Measurements from ENCODE around the gene AKAP12.
A peak's percentile ranks its signal among the peaks of the same experiment; 100 is the strongest.

The AKAP12 gene, protein sequence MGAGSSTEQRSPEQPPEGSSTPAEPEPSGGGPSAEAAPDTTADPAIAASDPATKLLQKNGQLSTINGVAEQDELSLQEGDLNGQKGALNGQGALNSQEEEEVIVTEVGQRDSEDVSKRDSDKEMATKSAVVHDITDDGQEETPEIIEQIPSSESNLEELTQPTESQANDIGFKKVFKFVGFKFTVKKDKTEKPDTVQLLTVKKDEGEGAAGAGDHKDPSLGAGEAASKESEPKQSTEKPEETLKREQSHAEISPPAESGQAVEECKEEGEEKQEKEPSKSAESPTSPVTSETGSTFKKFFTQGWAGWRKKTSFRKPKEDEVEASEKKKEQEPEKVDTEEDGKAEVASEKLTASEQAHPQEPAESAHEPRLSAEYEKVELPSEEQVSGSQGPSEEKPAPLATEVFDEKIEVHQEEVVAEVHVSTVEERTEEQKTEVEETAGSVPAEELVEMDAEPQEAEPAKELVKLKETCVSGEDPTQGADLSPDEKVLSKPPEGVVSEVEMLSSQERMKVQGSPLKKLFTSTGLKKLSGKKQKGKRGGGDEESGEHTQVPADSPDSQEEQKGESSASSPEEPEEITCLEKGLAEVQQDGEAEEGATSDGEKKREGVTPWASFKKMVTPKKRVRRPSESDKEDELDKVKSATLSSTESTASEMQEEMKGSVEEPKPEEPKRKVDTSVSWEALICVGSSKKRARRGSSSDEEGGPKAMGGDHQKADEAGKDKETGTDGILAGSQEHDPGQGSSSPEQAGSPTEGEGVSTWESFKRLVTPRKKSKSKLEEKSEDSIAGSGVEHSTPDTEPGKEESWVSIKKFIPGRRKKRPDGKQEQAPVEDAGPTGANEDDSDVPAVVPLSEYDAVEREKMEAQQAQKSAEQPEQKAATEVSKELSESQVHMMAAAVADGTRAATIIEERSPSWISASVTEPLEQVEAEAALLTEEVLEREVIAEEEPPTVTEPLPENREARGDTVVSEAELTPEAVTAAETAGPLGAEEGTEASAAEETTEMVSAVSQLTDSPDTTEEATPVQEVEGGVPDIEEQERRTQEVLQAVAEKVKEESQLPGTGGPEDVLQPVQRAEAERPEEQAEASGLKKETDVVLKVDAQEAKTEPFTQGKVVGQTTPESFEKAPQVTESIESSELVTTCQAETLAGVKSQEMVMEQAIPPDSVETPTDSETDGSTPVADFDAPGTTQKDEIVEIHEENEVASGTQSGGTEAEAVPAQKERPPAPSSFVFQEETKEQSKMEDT (N-terminal part only)

DNA sequence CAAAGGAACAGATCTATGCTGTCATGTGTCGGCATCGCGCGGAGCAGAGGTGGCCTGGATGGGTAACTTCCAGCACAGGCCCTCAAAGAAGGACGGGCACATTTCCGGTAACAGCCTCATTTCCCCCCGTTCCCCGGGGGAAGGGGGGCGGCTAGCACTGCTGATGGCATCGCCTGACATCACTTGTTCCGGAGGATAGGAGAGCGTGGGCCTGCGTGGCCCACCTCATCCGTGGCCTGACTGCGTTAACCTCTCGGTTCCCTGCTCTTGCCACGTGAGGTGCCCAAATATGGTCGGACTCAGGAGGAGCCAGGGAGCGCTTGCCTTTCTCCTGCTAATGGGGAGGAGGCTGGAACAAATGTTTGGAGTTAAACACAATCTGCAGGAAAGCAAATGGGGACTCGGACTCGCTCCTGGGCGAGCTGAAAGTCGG is at the start of gene AKAP12:
AKAP12 (plus strand) TSS at position 365 of the 433 bp plus-strand sequence. CDS start 596 bp downstream, outside the sequence.
- peak in 1 of 2 donors; percentile 1 for DNase-seq

DNA sequence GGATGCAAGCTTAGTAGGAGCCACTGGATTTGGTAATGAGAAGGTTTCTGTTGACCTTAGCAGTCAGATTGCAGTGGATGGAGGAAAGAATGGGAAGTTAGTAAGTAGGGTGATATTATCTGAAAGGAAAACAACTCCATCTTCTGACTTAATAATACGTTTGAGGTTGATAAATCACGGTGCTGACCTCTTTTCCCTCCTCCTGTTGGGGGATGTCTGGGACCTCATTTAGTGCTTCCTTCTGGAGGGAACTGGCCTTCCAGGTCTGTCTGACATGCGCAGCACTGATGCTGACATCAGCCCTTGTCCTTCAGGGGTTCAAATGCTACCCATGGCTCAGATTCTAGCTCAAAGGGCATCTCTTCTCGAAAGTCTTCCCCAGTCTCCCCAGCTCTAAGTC is 48.2 kb upstream of the AKAP12 start:
- no peak for DNase-seq

DNA sequence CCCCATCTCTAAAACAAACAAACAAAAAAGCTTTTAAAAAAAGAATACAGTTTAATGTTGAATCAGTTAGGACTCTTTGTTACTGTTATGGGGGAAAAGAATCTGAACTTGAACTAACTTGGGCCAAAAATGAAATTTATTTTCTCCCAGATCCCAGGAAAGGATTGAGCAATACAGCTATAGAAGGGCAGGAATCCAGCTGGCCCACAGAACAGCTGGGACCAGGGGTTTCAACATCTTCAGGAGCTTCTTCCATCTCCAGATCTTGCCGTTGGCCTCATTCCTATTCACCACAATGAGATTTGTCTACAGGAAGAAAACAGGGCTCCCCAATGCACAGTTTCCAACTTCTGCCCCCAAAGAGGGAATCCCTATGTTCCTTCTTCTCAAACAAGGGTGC is 43.2 kb upstream of the AKAP12 start:
- no peak for DNase-seq

DNA sequence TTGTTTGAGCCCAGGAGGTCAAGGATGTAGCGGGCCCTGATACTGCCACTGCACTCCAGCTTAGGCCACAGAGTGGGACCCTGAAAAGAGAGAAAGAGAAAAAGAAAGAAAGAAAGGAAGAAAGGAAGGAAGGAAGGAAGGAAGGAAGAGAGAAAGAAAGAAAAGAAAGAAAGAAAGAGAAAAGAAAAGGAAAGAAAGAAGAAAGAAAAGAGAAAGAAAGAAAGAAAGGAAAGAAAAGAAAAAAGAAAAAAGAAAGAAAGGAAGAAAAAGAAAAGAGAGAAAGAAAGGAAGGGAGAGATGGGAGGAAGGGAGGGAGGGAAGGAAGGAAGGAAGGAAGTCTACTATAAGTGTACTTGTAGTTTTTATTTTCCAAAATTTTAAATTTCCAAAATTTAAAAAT is 42.2 kb upstream of the AKAP12 start:
- DNase-seq: no peak

DNA sequence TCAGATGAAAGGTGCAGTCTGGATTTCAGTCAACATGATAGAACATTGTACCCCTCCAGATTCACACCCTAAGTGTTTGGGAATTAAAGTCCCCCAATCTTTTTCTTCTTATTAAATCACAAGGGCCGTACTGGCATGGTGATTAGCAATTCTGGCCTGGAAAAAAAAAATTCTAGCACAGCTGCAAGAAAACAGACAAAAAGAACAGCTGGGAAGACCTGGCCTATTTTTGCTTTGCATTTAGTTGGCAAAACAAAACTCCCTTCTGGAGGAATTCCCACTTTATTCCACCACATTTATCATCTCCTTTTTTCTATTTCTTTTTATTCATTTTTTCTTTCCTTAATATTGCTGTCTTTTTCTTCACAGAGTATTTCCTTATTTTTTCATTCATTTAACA is 39.8 kb upstream of the AKAP12 start:
- DNase-seq: no peak

DNA sequence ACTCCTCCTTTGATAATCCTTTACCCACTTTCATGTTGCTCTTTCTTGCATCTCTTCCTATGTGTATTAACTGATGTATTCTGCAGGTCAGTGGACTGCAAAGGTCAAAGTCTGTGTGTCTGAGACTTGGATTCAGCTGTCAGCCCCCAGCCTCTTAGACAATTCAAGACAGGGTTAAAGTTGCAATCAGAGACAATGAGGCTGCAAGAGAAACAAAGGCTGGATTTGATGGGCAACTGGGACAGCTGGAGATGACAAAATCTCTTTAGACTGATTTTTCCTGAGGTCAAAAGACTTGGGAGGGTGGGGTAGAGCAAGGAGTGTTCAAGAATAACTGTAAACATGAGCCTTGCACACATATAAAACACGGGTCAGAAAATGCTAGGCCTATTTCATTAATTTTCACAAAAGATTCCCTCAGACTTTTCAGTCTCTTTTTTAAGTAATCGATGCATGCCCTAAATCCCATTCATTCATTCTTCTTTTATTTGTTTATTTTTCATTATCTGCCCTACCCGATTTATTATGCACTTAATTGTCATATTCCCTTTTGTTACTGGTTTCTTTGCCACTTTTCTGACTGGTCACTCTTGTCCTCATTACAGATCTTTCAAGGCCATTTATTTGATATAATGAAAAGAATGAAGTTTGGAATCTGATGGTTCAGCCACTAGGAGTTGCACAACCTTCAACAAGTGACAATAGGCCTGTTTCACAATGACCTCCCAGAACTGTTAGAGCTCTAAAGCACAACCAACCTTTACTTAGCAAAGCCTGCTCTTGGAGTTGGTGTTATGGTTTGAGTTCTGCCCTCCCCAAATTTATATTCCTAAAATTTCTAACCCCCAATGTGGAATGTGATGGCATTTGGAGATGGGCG is 33.8 kb upstream of the AKAP12 start:
- DNase-seq: no peak

DNA sequence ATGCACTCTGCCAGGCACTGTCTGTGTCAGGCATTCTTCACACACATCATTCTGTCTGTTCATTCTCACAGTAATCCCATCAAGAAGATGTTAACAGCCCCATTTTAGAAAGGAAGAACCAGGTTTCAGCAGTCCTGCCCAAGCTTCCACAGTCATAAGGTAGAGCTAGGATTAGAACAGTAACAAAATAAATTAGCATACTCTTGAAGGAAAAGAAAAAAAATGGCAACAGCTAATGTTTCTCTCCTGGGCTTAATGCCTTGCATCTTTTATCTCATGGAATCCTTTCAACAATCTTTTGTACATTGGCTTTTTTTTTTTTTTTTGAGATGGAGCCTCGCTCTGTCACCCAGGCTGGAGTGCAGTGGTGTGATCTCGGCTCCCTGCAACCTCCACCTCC is 32.1 kb upstream of the AKAP12 start:
- no peak for DNase-seq

DNA sequence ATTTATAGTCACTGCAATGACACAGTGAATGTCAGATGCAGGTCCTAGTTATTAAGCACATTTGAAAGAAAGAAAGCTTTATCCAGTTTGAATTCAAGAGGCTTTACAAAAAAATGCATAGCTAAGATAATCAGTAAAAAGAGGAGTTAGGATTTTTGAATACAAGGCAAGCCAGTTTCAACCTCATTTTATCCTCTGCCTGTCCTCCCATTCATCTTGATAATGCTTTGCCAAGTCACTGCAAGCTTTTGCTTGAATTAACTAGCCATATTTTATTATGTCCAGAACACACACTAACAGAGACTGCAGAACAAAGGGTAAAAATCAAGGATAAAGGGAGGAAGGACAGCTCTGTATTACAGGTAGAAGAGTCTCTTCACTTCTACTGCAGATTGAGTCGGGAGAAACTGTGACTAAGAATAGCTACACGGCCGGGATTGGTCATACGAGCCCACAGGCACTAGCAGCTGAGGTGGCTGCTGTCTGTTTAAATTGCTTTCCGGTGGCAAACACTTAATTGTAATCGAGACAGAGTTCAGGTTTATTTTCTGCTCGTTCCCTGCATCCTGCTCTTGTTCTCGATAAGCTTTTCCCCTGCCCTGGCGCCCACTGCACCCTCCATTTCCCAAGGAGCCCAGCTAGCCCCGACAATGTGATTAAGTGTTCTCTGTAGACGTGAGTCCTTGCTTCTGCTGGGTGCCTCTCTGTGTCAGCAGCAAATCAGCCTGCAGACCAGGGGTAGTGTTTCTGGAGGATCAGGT is 30.5 kb upstream of the AKAP12 start:
- DNase-seq: no peak

DNA sequence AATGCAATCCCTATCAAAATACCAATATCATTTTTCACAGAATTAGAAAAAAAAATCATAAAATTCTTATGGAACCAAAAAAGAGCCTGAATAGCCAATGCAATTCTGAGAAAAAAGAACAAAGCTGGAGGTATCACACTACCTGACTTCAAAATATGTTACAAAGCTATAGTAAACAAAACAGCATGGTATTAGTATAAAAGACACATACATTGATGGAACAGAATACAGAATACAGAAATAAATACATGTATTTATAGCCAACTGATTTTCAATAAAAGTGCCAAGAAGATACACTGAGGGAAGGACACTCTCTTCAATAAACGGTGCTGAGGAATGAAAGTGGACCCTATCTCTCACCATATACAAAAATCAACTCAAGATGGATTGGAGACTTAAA is 28.7 kb upstream of the AKAP12 start:
- DNase-seq: no peak

DNA sequence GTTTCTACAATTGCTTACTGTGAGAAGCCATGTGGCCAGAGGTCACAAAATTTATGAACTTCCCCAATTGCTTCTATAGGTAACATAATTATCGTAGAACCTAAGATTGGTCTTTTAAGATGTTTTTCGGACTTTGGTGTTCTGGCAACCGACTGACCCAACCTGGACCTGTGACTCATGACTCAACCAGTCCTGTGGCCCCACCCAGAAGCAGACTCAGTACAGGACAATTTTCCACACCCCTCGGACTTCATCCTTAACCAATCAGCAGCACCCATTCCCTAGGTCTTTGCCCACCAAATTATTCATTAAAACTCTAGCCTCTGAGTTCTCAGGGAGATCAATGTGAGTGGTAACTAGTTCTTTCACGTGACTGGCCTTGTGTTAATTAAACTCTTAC is 26.4 kb upstream of the AKAP12 start:
- no peak for DNase-seq

DNA sequence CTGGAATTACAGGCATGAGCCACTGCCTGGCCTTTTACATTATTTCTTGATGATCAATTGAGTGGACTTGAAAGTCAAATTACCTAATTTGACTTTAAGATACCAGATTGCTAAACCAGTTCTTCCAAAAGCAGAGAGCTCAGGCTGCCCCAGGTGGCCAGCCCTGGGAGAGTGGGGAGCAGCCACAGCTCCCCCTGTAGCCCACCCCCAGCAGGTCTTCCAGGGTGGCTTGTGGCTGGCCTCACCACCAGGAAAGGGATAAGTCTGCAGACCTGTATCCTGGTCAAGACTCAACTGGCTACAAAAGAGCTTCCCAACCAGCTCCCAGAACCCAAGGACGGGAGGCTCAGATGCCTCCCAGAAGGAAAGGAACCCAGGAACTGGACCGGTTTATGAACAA is 23.8 kb upstream of the AKAP12 start:
- no peak for DNase-seq

DNA sequence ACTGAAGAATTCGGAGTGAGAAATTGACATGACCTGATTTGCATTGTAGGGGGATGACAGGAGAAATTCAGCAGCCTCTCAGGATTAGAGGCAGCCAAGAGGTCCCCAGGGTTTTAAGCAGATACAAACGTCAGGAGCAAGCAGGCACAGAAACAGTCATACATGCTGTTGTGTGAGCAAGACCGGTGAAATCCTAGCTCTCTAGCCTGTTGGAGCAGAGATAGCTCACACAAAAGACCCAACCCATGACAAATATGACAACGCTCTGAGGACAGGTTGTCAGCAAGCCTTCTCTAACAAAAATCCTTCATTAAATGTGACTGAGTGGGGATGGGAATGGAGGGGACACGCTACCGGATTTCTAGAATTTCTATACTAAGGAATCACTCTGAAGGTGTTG is 23.0 kb upstream of the AKAP12 start:
- DNase-seq: no peak

DNA sequence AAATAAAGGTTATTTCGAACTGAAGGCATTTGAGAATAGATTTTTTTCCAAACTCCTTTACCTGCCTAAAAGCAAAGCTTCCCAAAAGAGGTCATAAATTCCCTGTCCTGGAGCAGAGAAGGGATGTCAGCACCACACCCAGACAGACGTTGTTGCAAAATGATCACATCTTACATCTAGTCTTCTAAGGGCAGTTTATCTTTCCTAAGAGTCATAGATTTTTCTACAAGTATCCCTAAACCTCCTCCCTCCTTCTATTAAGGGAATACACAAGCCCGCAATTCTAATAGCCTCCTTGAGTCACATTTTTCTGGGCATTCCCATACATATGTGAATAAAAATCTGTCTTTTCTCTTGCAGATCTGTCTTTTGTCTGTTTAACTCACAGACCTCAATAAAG is 20.6 kb upstream of the AKAP12 start:
- no peak for DNase-seq

DNA sequence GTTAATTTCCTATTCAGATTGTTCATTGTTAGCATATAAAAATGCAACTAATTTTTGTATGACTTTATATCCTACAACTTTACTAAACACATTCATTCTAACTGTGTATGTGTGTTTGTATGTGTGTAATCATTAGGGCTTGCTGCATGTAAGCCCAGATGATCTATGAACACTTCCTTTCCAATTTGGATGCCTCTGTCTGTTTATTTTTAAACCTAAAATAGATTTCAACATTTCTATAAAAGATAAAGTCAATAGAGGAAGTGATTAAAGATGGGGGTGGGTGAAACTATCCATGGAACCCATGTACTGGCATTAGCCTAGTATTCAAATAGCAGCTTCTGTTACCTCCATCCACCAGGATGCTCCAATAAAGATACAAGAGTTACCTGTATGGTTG is 15.7 kb upstream of the AKAP12 start:
- no peak for DNase-seq

DNA sequence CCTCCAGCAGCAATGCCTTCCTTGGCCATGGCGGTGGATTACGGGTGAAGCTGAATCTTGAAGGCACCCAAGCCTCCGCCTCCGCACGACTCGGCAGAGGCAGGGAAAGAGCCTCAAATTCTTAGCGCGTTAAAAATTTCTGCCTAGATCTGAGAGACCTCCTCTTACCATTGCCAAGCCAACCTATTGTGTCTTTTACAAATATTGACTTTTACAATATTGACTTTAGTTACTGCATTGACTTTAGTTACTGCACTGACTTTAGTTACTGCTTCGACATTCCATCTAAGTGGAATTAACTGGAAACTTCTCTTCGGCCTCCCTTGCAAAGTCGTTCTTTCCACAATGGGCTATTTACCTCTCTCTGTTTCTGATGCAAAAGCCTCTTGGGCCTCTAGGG is 13.8 kb upstream of the AKAP12 start:
- no peak for DNase-seq

DNA sequence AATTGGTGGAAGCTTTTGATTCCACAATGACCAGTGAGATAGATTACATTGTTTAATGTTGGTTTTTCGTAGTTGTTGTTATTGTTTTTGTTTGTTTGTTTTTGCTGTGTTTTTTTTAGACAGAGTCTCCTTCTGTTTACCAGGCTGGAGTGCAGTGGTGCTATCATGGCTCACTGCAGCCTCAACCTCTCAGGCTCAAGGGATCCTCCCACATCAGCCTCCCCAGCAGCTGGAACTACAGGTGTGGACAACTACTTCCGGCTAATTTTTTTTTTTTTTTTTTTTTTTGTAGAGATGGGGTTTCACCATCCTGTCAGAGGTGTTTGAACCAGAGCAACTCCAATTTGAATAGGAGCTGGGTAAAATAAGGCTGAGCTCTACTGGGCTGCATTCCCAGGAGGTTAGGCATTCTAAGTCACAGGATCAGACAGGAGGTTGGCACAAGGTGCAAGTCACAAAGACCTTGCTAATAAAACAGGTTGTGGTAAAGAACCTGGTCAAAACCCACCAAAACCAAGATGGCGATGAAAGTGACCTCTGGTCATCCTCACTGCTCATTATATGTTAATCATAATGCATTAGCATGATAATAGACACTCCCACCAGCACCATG is 10.9 kb upstream of the AKAP12 start:
- no peak for DNase-seq

DNA sequence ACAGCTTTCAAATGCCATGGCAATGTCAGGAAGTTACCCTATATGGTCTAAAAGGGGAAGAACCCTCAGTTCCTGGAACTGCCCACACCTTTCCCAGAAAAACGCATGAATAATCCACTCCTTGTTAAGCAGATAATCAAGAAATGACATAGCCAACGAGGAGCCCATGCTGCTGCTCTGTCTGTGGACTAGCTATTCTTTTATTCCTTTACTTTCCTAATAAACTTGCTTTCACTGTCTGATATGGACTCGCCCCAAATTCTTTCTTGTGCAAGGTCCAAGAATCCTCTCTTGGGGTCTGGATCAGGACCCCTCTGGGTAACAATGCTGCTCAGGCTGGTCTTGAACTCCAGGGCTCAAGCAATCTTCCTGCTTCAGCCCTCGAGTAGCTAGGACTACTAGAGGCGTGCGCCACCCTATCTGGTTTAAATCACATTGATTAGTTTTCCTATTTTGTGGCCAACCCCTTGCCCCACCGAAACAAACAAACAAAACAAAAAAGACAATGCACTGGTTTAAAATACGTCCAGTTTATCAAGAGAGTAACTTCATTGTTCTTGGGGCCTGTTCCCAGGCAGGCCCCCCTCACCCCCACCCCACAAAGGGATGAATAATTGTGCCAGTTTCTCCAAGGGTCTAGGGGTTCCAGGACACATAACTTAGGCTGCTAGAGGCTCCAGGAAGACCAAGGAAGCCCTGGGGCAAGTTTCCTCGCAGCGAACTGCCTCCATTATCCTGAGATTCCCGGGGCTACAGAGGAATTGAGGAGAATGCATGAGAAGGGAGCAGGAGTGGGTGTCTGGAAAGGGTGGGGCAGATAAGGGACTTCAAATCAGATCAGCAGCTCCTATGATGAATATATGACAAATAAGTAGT is 10.1 kb upstream of the AKAP12 start:
- peak; percentile 20 to 44 for DNase-seq

DNA sequence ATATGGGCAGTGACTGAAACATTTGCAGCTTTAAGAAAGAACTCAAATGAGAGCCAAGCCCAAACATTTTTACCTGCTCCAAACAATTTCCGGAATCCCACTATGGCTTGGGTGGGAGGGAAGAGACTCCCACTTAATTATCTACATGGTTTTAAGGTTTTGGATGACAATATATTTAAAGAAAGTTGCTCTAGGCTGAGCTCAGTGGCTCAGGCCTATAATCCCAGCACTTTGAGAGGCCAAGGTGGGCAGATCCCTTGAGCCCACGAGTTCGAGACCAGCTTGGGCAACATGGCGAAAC is 9.5 kb upstream of the AKAP12 start:
- no peak for DNase-seq

DNA sequence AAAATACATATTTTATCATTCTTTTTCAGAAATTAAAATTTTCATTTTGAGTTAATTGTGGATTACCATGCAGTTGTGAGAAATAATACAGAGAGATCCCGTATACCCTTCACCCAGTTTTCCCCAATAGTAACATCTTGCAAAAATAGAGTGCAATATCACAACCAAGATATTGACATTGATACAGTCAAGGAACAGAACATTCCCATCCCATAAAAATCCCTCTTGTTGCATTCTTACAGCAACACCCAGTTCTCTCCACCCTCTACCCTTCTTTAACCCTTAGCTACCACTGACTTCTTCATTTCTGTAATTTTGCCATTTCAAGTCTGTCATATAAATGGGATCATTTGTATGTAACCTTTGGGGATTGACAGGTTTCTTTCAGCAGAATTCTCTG is 6.9 kb upstream of the AKAP12 start:
- no peak for DNase-seq

DNA sequence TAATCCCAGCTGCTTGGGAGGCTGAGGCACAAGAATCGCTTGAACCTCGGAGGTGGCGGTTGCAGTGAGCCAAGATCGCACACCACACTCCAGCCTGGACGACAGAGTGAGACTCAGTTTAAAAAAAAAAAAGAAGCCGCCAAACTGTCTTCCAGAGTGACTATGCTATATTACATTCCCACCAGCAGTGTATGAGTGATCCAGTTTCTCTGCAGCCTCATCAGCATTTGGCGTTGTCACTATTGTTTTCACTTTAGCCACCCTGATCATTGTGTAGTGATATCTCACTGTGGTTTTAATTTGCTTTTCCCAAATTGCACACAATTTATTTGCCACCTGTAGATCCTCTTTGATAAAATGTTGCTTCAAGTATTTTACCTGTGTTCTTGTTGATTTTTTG is 6.0 kb upstream of the AKAP12 start:
- DNase-seq: no peak
